ENCODE measurements around the gene SHH.

- TF ChIP-seq CTCF (IDR thresholded peaks at IDR 0.05) (no peak), POLR2AphosphoS5 (IDR thresholded peaks at IDR 0.05; ENCODE audit: low read depth, low read length) (no peak), TCF7L2 (IDR thresholded peaks at IDR 0.05; ENCODE audit: low read depth, low read length) (no peak), SIN3A (IDR thresholded peaks at IDR 0.05; ENCODE audit: borderline replicate concordance, insufficient read depth, low read depth, low read length) (no peak)
- TF ChIP-seq, protein P1, sequence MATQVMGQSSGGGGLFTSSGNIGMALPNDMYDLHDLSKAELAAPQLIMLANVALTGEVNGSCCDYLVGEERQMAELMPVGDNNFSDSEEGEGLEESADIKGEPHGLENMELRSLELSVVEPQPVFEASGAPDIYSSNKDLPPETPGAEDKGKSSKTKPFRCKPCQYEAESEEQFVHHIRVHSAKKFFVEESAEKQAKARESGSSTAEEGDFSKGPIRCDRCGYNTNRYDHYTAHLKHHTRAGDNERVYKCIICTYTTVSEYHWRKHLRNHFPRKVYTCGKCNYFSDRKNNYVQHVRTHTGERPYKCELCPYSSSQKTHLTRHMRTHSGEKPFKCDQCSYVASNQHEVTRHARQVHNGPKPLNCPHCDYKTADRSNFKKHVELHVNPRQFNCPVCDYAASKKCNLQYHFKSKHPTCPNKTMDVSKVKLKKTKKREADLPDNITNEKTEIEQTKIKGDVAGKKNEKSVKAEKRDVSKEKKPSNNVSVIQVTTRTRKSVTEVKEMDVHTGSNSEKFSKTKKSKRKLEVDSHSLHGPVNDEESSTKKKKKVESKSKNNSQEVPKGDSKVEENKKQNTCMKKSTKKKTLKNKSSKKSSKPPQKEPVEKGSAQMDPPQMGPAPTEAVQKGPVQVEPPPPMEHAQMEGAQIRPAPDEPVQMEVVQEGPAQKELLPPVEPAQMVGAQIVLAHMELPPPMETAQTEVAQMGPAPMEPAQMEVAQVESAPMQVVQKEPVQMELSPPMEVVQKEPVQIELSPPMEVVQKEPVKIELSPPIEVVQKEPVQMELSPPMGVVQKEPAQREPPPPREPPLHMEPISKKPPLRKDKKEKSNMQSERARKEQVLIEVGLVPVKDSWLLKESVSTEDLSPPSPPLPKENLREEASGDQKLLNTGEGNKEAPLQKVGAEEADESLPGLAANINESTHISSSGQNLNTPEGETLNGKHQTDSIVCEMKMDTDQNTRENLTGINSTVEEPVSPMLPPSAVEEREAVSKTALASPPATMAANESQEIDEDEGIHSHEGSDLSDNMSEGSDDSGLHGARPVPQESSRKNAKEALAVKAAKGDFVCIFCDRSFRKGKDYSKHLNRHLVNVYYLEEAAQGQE (IDR thresholded peaks at IDR 0.05; ENCODE audit: insufficient read depth in 1 of 2, low read depth in 2 of 2, low read length in 1 of 2) = no peak
These were observed 36.7 kb upstream of the SHH start for GRCh38 chr7:155848691-155849669.

Measured in Panc1 (cell line).